Neural progenitor cell (in vitro differentiated cells): ENCODE data around the gene ZBED2.

Experiments used
- CTCF ChIP-seq: fragments of 200-600 bp; sonication (generic); IDR thresholded peaks from 2 replicates; pipeline ENCODE4 v1.5.1; 2017; ENCODE audit warnings: antibody characterized with exemption, mild to moderate bottlenecking
- EZH2 ChIP-seq: fragments of 200-600 bp; sonication (generic); IDR thresholded peaks from 2 replicates; pipeline ENCODE4 v1.6.1; 2017; ENCODE audit warnings: antibody characterized with exemption, mild to moderate bottlenecking, moderate library complexity

- TF ChIP-seq CTCF (no peak), EZH2 (no peak)
These were observed 12.2 kb upstream of the ZBED2 start for GRCh38 chr3:111607240-111607920.
